NCI-H187 treated with DMSO at 0.1 percent for 48 hours (cell line): ENCODE measurements around the gene C11orf98.
A peak's percentile ranks its signal among the peaks of the same experiment; 100 is the strongest.
"Not testable (repeated sequence)": the region's sequence is repeated elsewhere in the genome, so short reads cannot be mapped to it uniquely, and the experiment has no call there.

Source experiments
- DNase-seq: peaks from one replicate; lab custom pipeline; 2025; lab: John Stamatoyannopoulos, UW

Gene C11orf98

DNA sequence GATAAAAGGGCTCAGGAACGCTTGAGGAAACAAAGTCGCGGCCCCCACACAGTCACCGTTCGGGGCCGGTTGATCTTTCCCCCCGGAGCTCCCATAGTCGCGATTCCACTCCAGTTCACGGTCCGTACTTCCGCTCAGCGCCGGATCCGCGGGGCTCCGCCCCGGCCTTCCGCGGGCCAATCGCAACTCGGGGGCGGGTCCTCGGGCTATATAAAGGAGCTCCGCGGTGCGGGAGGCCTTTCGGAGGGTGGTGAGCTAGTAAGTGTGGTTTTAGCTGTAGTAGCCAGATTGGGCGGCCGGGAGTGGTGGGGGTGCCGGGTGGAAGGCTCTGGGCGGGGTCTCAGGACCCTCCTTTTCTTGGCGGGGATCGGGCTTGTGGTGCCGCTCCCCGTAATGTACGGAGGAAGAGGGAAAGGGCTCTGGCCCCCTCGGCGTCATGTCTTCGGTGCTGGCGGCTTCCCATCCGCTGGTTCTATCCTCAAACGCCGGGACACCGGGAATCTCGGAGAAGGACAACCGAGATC, at the start of gene C11orf98, which contains the start of gene CSKMT:
Gene C11orf98, minus strand, starts transcription at position 136 of the 524 bp plus-strand sequence. Its CDS starts 41 bp downstream, at position 95.
Gene CSKMT, plus strand, starts transcription at position 238 of the 524 bp plus-strand sequence. CDS start 568 bp downstream, outside the sequence.
- peak; percentile 78 for DNase-seq

- DNase-seq: no peak
Observed at GRCh38 chr11:62713343-62713742, 48.3 kb upstream of the C11orf98 start.

DNA sequence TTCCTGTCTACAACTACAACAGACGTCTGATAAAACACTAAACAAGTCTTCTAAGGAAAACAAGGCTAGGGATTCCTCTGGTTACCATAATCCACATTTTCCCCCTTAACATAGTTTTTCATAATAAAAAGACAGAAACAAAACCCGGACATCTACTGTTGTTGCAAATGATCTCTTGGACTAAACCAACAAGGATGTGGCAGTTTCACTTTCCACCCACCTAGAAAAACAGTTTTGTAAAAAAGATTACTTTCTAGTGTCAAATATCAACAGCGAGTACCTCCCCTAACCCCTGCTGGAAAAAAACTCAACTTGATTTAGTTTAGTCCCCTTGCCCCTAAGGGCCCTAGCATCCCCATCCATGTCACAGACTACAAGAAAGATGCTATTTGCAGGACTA, 47.9 kb upstream of the C11orf98 start:
- DNase-seq: no peak

GRCh38 chr11:62712276-62712812, 47.3 kb upstream of the C11orf98 start:
- DNase-seq: no peak

- DNase-seq: no peak
Observed at GRCh38 chr11:62710001-62710345, 45.0 kb upstream of the C11orf98 start.

- DNase-seq: peak; percentile 96
Observed at GRCh38 chr11:62709247-62710000, 44.4 kb upstream of the C11orf98 start.

- no peak for DNase-seq
Observed at GRCh38 chr11:62708793-62709192, 43.8 kb upstream of the C11orf98 start.

- DNase-seq: no peak
Observed at GRCh38 chr11:62708392-62708791, 43.4 kb upstream of the C11orf98 start.

DNA sequence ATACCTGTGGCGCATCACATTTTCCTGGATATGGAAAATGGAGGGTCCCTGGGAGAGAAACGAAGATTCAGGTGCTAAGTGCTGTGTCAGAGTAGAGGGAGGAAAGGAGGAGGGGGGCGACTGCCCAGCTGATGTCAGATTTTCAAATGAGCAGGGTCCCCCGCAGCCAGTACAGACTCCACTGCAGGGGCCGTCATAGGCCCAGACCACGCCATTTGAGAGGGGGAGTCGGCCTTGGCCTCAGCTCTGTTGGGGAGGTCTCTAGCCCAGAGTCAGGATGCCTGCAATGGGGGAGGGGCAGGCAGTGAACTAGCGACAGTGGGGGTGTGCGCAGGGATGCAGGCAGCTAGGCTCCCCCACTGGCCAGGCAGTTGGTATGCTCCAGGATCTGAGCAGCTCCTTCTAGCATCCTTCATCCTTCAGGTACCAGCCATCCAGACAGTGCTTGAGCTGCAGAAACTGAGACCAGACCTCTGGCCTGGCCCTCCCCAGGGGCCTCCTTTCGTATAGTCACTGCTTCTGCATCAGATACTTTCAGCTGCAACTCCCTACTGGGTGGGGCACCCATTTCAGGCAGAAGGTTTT, 42.4 kb upstream of the C11orf98 start, which contains the start of the genes BSCL2 and GNG3:
Gene BSCL2, minus strand, starts transcription at position 148 of the 585 bp plus-strand sequence. CDS start 229 bp downstream, outside the sequence.
Gene GNG3, plus strand, starts transcription at position 400 of the 585 bp plus-strand sequence. CDS start 620 bp downstream, outside the sequence.
- DNase-seq: peak; percentile 20

DNA sequence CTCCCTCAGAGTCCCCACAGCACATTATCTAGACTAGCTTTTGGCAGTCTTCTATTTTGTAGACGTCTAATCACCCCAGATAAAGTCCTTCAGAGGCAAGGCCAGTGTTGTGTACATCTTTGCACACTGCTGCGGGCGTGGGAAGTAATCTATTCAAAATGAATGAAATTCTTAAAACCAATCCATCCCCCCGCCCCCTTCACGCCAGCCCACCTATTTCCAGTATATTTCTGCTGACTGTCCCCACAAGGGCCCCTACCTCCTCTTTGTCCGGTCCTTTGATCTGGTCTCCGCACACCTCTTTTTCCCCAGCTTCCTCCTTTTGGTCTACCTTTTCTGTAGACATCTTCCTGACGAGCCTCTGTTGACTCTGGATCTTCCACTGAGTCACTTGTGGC, 41.8 kb upstream of the C11orf98 start:
- no peak for DNase-seq

- DNase-seq: peak; percentile 75
Observed at GRCh38 chr11:62705880-62706849, 41.2 kb upstream of the C11orf98 start.

DNA sequence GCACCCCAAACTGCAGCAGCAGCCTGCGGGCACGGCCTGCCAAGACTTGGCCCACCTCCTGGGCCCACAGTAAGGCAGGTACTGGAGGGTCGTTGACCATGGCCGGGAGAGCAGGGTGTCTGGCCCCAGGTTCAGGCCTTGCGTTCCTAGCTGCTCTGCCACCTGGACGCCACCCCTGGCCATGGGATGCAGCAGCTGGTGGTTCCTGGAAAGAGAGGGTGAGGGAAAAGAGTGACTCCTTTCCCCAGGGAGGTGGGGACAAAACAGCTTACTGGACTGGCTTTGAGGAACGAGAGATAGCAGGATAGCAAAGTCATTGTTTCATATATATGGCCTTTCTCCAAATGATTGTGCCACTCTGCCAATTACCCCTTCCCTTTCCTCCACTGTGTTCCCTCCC, 40.4 kb upstream of the C11orf98 start:
- no peak for DNase-seq

DNA sequence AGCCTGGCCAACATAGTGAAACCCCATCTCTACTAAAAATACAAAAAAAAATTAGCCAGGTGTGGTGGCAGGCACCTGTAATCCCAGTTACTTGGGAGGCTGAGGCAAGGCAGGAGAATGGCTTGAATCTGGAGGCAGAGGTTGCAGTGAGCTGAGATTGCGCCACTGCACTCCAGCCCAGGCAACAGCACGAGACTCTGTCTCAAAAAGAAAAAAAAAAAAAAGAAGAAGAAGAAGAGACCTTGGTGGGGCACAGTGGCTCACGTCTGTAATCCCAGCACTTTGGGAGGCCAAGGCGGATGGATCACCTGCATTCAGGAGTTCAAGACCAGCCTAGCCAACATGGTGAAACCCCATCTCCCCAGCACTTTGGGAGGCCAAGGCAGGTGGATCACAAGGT, 38.9 kb upstream of the C11orf98 start:
- not testable (repeated sequence) for DNase-seq

- no peak for DNase-seq
Observed at GRCh38 chr11:62702246-62702645, 37.2 kb upstream of the C11orf98 start.

GRCh38 chr11:62694455-62695167, 29.6 kb upstream of the C11orf98 start:
- DNase-seq: no peak

DNA sequence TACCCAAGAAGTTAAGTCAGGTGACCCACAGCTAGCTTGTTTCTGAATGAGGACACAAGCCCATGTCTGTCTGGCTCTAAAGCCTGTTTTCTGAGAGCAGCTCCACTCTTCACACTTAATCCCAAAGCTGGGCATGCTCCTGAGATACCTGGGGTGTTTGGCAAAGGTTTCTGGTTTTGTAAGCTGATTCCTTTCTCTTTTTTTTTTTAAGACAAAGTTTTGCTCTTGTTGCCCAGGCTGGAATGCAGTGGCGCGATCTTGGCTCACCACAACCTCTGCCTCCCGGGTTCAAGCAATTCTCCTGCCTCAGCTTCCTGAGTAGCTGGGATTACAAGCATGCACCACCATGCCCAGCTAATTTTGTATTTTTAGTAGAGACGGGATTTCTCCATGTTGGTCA, 28.6 kb upstream of the C11orf98 start:
- DNase-seq: not testable (repeated sequence)

DNA sequence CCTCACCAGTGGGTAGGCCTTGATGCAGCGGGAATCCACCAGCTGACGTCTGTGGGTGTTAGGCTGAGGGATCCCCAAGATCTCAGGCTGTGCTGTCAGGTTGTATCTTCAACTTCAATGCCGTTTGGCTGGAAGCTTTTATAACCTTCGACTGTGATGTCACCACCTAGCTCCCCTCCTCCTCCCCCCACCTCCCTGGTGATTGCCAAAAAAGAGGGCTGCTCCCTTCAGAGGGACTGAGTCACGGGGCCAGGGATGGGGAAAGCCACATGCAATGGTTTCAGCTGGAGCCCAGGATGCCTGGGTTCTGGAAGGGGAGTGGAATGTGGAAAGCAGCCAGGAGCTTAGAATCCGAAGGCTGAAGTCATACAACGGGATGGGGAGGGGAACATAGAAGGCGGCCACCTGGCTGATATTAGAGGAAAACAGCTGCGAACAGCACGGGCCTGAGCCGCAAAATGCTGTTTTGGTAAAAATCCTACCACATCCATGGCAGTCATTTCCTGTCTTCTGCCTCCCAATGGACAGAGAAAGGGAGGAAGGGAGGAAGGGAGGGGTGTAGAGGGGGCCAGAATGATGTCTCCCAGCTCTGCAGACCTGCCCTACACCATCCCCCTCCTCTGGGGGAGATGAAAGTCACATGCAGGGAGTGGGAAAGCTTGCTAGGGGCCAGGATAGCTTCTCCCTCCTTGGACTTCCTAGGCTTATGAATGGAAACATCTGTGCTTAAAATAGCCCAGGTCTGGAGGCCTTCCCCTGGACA, 24.6 kb upstream of the C11orf98 start, which contains the start of gene LRRN4CL:
Gene LRRN4CL, minus strand, starts transcription at position 110 of the 763 bp plus-strand sequence. CDS start 1,022 bp downstream, outside the sequence.
- no peak for DNase-seq

- no peak for DNase-seq
Observed at GRCh38 chr11:62688491-62688890, 23.5 kb upstream of the C11orf98 start.

DNA sequence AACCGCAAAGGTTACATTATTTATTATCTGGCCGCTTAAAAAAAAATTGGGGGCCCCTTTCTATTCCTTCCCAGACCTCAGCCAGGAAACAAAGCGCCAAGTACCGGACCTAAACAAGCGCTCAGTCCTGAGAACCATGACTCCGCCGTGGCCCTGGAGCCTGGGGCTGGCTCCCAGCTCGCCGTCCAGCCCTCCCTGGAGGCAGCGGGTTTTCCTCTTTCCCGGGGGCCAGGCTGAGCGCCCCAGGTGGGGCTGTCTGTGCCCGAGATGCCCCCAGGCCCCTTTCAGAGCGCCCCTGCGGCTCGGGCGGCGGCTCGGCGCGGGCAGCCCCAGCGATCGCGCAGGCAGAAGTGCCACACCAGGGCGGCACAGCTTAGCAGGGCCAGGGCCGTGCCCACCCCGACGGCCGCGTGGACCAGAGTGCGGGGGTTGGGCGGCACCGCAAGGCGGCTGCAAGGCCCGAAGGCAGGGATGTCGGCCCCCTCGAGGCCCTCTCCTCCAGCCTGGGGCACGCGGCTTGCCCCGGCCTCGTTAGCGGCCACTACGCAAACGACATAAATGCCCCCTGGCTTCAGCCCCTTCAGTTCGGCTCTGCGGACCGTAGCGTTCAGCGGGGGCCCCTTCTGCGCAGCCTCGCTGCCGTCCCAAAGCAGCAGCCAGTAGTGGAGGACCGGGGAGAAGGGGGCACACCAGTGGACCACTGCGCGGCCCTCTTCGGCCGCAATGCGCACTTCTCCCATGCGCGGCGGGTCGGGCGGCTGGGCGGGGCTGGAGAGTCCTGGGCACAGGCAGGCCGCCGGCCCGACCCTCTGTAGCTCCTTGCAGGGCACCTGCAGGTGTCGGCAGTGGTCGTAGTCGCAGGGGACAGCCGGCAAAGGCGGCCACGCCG, 22.7 kb upstream of the C11orf98 start:
- no peak for DNase-seq
